NB4 (cell line): ENCODE data around the gene RIPOR1.

Experiments
- DNase-seq: peaks from one replicate; pipeline ENCODE4 v3.0.0; 2010; ENCODE audit warnings: low read depth
- H3K4me3 ChIP-seq: one replicate; pipeline ENCODE4 v1.5.1; 2011; ENCODE audit warnings: mild to moderate bottlenecking, low read depth, low read length, moderate library complexity
- CTCF ChIP-seq: IDR thresholded peaks from one replicate; pipeline ENCODE4 v1.5.1; 2012; ENCODE audit warnings: low read depth, low read length
- MAX ChIP-seq: IDR thresholded peaks from 2 replicates; pipeline ENCODE4 v1.6.1; 2011; ENCODE audit warnings: low read depth, low read length
- MYC ChIP-seq: IDR thresholded peaks from 2 replicates; pipeline ENCODE4 v1.6.1; 2011; ENCODE audit warnings: low read depth, low read length
- POLR2A ChIP-seq: IDR thresholded peaks from 2 replicates; pipeline ENCODE4 v1.6.1; 2011; ENCODE audit warnings: mild to moderate bottlenecking; ENCODE audit not compliant: insufficient read length; ENCODE audit errors: extremely low read depth

The RIPOR1 gene

GRCh38 chr16:67580202-67580601 is 51.6 kb downstream of the RIPOR1 start:
- TF ChIP-seq CTCF: no peak
- no peak for TF ChIP-seq MAX
- no peak for TF ChIP-seq MYC
- TF ChIP-seq POLR2A: no peak
- H3K4me3 ChIP-seq: no peak overlapping the region
- DNase-seq: no peak

DNA sequence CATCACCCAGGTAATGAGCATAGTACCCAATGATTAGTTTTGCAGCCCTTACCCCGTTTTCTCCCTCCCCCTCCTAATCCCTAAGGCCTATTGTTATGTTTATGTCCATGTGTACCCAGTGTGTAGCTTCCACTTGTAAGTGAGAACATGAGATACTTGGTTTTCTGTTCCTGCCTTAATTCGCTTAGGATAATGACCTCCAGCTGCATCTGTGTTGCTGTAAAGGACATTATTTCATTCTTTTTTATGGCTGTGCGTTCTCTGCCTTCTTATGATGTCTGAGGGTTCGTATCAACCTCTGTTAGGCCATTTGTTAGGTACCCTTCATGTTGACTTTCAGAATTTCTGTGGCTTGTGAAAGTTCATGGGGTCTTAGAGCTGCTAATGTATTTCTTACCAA is 64.7 kb downstream of the RIPOR1 start:
- no peak overlapping the region for H3K4me3 ChIP-seq
- no peak for DNase-seq
- TF ChIP-seq MAX: no peak
- TF ChIP-seq CTCF: no peak

GRCh38 chr16:67593701-67594100 is 65.1 kb downstream of the RIPOR1 start:
- DNase-seq: no peak

GRCh38 chr16:67594256-67594915 is 65.8 kb downstream of the RIPOR1 start:
- TF ChIP-seq CTCF (no peak), MYC (no peak), MAX (no peak), POLR2A (no peak)
- H3K4me3 ChIP-seq: no peak overlapping the region
- no peak for DNase-seq

More at GRCh38 chr16:67593701-67594100, 65.1 kb downstream of the RIPOR1 start:
- TF ChIP-seq POLR2A (no peak), MYC (no peak), CTCF (no peak), MAX (no peak)
- no peak overlapping the region for H3K4me3 ChIP-seq

GRCh38 chr16:67594956-67595355 is 66.3 kb downstream of the RIPOR1 start:
- H3K4me3 ChIP-seq: no peak overlapping the region
- no peak for DNase-seq
- TF ChIP-seq POLR2A (no peak), MAX (no peak), CTCF (no peak), MYC (no peak)
